ENCODE measurements around the gene ANAPC10. TPM values are rescaled to one million over a fixed set of nuclear protein-coding genes. Genes with fewer than 3 reads are reported as not detected.
"Not testable (repeated sequence)": the region's sequence is repeated elsewhere in the genome, so short reads cannot be mapped to it uniquely, and the experiment has no call there.

The ANAPC10 gene
- polyA plus RNA-seq, 3 donors = 9.4 to 23.8 (median 14.9) TPM

- no peak overlapping the region for H3K27ac ChIP-seq (ENCODE audit: low read depth, low read length)
- 59 to 80% (median 68%) methylated on average over 6 of the region's 6 CpGs for WGBS, 3 donors
Observed at GRCh38 chr4:145034727-145035211, 63.2 kb downstream of the ANAPC10 start.

- WGBS, 3 donors = 72 to 82% (median 80%) methylated on average over 1 of the region's 1 CpG
- no peak overlapping the region for H3K27ac ChIP-seq (ENCODE audit: low read depth, low read length)
Observed at GRCh38 chr4:145019346-145019745, 78.7 kb downstream of the ANAPC10 start.

DNA sequence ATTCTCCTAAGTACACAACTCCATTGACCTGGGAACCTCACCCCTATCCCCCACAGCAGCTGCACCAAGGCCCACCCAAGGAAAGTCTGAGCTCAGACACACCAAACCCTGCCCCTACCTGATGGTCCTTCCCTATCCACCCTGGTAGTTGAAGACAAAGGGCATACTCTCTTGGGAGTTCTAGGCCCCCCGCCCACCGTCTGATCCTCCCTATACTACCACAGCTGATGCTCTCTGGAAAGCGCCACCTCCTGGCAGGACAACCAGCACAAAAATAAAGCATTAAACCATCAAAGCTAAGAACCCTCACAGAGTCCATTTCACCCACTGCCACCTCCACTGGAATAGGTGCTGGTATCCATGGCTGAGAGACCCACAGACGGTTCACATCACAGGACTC lies 83.6 kb downstream of the ANAPC10 start:
- no peak overlapping the region for H3K27ac ChIP-seq (ENCODE audit: low read depth, low read length)
- 96 to 99% (median 96%) methylated on average over 4 of the region's 4 CpGs for WGBS, 3 donors

DNA sequence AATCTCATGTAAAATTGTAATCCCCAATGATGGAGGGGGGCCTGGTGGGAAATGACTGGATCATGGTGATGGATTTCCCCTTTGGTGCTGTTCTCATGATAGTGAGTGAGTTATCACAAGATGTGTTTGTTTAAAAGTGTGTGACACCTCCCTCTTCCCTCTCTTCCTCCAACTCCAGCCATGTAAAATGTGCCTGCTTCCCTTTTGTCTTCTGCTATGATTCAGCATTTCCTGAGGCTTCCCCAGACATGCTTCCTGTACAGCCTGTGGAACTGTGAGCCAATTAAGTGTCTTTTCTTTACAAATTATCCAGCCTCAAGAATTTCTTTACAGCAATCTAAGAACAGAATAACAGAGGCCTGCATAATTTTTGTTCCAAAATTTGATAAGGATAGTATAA lies 85.2 kb downstream of the ANAPC10 start:
- no peak overlapping the region for H3K27ac ChIP-seq (ENCODE audit: low read depth, low read length)

DNA sequence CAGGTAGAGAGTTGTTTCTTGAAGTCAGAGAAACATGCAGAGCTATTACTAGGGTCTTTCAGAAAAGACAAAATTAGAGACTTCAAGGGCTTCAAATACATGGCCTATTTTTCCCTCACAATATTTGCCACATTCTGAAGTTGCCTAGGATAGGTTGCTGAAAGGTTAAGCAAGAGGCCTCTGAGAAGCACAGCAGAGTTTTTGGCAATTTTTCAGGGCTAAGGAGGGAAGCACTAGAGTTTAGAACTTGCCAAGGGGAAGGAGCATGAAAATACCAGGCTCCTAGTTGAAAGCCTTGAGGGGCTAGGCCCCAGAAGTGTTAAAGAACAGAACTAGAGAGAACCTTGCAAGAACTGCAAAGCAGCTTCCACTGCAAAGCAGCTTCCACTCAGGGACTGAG lies 86.4 kb downstream of the ANAPC10 start:
- no peak overlapping the region for H3K27ac ChIP-seq (ENCODE audit: low read depth, low read length)

DNA sequence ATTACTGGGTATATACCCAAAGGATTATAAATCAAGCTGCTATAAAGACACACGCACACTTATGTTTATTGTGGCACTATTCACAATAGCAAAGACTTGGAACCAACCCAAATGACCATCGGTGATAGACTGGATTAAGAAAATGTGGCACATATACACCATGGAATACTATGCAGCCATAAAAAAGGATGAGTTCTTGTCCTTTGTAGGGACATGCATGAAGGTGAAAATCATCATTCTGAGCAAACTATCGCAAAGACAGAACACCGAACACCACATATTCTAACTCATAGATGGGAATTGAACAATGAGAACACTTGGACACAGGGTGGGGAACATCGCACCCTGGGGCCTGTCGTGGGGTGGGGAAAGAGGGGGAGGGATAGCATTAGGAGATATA lies 87.7 kb downstream of the ANAPC10 start:
- 93 to 98% (median 97%) methylated on average over 6 of the region's 6 CpGs for WGBS, 3 donors
- not testable (repeated sequence) for H3K27ac ChIP-seq (ENCODE audit: low read depth, low read length)

DNA sequence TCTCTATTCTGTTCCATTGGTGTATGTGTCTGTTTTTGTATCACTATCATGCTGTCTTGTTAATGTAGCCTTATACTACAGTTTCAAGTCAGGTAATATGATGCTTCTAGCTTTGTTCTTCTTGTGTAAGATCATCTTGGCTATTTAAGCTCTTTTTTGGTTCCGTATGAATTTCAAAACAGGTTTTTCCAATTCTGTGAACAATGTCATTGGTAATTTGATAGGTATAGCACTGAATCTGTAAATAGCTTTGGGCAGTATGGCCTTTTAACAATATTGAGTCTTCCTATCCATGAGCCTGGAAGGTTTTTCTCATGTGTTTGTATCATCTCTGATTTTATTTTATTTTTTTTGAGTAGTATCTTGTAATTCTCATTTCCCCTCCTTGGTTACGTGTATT lies 94.3 kb downstream of the ANAPC10 start:
- H3K27ac ChIP-seq (ENCODE audit: low read depth, low read length) = no peak overlapping the region
- 90 to 92% (median 91%) methylated on average over 2 of the region's 2 CpGs for WGBS, 3 donors

GRCh38 chr4:145001635-145002034 lies 96.4 kb downstream of the ANAPC10 start:
- 62 to 76% (median 75%) methylated on average over 3 of the region's 3 CpGs for WGBS, 3 donors

DNA sequence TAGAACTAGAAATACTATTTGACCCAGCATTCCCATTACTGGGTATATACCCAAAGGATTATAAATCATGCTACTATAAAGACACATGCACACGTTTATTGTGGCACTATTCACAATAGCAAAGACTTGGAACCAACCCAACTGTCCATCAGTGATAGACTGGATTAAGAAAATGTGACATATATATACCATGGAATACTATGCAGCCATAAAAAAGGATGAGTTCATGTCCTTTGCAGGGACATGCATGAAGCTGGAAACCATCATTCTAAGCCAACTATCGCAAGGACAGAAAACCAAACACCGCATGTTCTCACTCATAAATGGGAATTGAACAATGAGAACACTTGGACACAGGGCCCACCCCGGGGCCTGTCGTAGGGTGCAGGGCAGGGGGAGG lies 97.3 kb downstream of the ANAPC10 start:
- H3K27ac ChIP-seq (ENCODE audit: low read depth, low read length) = not testable (repeated sequence)
- WGBS, 3 donors = 96 to 99% (median 97%) methylated on average over 5 of the region's 5 CpGs

More at GRCh38 chr4:145001635-145002034, 96.4 kb downstream of the ANAPC10 start:
- H3K27ac ChIP-seq (ENCODE audit: low read depth, low read length) = no peak overlapping the region

DNA sequence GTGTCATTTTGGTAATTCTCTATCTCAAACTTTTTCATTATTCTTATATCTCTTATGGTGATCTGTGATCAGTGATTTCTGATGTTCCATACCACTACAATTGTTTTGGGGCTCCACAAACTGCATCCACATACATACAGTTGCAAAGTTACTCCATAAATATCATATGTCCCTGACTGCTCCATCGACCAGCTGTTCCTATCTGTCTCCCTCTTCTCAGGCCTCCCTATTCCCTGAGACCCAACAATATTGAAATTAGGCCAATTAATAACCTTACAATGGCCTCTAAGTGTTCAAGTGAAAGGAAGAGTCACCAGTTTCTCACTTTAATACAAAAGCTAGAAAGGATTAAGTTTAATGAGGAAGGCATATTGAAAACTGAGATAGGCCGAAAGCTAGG lies 108.7 kb downstream of the ANAPC10 start:
- no peak overlapping the region for H3K27ac ChIP-seq (ENCODE audit: low read depth, low read length)
- 87 to 92% (median 88%) methylated on average over 2 of the region's 2 CpGs for WGBS, 3 donors

DNA sequence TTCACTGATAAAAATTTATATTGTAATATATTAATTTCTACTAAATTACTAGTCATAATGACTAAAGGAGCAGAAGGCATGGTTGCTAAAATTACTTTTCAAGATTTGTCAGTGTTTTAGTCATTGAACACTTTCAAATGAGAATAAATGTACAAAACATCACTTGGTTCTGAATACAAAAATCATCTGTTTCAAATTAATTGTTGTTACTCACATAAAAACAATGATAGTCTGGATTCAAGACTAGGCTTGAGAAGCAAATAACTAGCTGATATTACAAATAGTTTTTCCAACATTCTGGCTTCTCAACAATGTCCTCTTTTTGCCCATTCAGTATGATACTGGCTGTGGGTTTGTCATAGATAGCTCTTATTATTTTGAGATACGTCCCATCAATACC lies 112.5 kb downstream of the ANAPC10 start:
- WGBS, 3 donors = 69 to 93% (median 71%) methylated on average over 1 of the region's 1 CpG
- H3K27ac ChIP-seq (ENCODE audit: low read depth, low read length) = no peak overlapping the region

DNA sequence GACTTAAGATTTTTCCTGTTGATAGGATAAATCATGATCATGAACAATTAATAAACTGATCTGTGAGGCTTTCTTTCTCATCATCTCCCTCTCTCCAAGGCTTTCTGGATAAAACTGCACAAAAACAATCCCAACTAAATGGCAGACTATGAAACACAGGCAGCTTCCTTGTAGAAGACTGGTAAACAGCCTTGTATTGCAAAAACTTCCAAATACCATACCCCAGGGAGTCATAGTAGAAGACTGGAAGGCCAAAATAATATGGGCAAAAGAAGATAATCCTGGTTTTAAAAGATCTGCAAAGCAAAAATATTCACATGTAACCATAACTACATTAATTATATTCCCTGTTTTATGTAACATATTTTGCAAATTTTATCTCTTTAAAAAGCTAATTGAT lies 113.0 kb downstream of the ANAPC10 start:
- no peak overlapping the region for H3K27ac ChIP-seq (ENCODE audit: low read depth, low read length)

DNA sequence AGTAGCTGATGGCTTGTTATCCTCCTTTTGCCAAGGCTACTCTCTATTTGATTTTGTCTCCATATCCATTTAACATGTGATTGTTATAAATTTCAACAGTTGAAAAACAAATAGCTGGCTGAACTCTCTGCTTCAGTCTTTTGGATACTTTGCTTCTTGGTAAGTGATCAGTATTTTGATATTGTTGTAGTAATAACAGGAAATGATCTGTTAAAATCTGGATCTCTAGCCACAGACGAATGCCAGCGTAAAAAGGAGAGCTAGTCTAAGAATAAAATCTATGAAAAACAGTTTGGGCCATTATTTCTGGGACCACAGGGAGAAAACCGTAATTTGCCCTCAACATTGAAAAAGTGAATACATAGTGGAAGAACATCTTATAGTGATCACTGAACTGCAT lies 113.8 kb downstream of the ANAPC10 start:
- WGBS, 3 donors = 64 to 89% (median 66%) methylated on average over 3 of the region's 3 CpGs
- H3K27ac ChIP-seq (ENCODE audit: low read depth, low read length) = no peak overlapping the region

- 83 to 97% (median 93%) methylated on average over 2 of the region's 2 CpGs for WGBS, 3 donors
Observed at GRCh38 chr4:144975718-144976117, 122.3 kb downstream of the ANAPC10 start.

GRCh38 chr4:144970597-144970996 lies 127.4 kb downstream of the ANAPC10 start:
- WGBS, 3 donors = 71 to 88% (median 84%) methylated on average over 1 of the region's 1 CpG
- no peak overlapping the region for H3K27ac ChIP-seq (ENCODE audit: low read depth, low read length)

More at GRCh38 chr4:144975718-144976117, 122.3 kb downstream of the ANAPC10 start:
- H3K27ac ChIP-seq (ENCODE audit: low read depth, low read length) = no peak overlapping the region

DNA sequence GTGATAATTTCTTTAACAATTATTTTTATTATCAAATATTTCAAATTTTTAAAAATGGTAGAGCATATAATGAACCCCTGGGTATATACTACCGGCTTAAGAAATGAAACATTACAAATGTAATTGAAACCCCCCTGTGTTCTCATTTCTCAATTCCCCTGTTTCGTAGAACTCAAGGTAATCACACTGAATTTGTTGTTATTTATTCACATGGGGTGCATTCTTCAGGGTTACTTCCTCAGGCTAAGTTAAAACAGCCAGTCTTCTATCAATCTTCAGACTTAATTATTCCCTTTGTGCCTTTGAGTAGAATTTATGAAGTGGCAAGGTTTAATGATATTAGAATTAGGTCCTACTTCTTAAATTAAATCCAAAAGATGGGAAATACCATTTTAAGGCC lies 128.2 kb downstream of the ANAPC10 start:
- 82 to 93% (median 92%) methylated on average over 2 of the region's 2 CpGs for WGBS, 3 donors
- no peak overlapping the region for H3K27ac ChIP-seq (ENCODE audit: low read depth, low read length)

DNA sequence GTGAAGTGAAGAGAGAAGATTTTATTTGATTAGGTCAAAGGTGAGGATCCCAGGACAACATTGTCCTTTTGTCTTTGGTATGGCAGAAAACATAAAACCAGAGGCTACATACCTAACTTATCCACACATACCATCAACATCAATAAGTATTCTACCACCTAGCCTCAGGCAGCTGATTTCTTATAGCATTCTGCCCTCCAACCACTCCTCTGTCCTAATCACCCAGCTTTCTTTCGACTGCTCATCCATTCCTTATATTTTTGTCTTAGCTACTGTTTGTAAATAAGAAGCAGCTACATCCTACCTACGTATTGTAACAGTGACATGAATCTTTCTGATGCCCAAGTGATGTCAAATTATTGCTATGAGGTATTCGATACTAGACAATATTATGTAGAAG lies 129.4 kb downstream of the ANAPC10 start:
- H3K27ac ChIP-seq (ENCODE audit: low read depth, low read length) = no peak overlapping the region
- WGBS, 3 donors = 79 to 93% (median 93%) methylated on average over 3 of the region's 3 CpGs

DNA sequence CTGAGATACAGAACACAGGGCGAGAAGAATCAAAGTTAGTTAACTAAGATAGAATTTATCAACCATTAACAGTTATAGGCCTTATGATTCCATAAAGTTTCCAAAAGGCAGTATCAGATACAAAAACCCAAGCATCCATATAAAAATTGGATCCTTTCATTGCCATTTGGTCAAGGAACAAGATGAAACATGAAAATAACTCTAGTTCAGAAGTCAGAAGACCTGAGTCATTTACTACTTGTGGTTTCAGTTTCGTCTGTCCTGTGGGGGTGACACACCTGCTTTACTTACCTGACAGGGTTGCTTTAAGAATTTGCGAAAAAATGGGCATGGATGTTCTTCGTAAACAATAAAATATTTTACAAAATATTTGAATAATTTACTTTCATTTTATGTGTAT lies 130.8 kb downstream of the ANAPC10 start:
- no peak overlapping the region for H3K27ac ChIP-seq (ENCODE audit: low read depth, low read length)
- 87 to 92% (median 89%) methylated on average over 4 of the region's 4 CpGs for WGBS, 3 donors

GRCh38 chr4:144962300-144962699 lies 135.7 kb downstream of the ANAPC10 start:
- 76 to 84% (median 79%) methylated on average over 4 of the region's 4 CpGs for WGBS, 3 donors
- H3K27ac ChIP-seq (ENCODE audit: low read depth, low read length) = no peak overlapping the region

DNA sequence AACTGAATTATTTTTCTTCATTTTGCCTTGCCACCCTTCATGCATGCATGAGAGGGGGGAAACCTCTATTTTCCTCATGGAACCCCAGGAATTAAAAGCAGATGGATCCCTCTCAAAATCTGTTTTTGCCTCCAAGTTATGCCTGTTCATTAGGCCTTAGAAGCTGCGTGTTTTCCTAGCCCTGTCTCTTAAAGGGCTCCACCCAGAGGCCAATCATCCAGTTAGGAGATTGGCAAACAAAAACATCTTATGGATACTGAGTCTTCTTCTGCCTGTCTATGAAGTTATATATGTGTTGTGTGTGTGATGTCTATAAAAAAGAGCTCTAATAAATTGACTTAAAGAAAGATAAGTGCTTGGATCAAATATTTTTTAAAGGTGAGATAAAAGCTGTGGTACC lies 142.9 kb downstream of the ANAPC10 start:
- no peak overlapping the region for H3K27ac ChIP-seq (ENCODE audit: low read depth, low read length)
- WGBS, 3 donors = 65 to 74% (median 73%) methylated on average over 1 of the region's 1 CpG

DNA sequence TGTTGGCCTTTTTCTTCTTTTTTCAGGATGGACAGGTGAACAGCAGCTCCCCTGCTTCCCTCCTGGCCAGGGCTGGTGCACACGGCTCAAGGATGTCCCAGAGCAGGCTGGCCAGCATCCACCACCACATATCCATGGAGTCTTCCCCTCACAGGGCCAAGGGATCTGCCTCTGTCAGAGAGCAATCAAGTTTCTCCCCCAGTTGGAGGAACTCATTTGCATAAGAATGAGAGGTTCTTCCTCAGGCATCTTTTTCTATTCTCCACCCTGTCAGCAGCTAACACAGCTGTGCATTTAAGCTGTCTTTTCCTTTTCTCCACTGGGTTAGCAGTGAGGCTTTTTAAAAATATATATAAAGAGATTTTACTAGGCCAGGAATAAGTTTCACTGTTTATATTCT lies 143.8 kb downstream of the ANAPC10 start:
- 69 to 83% (median 80%) methylated on average over 1 of the region's 1 CpG for WGBS, 3 donors
- H3K27ac ChIP-seq (ENCODE audit: low read depth, low read length) = no peak overlapping the region
